NCI-H446 (cell line): Measurements from ENCODE around the gene ADAM8.
A peak's percentile ranks its signal among the peaks of the same experiment; 100 is the strongest.

Experiments
- DNase-seq, 2 experiments: peaks; one replicate each; lab custom pipeline; 2025; lab: John Stamatoyannopoulos, UW

Gene ADAM8

DNA sequence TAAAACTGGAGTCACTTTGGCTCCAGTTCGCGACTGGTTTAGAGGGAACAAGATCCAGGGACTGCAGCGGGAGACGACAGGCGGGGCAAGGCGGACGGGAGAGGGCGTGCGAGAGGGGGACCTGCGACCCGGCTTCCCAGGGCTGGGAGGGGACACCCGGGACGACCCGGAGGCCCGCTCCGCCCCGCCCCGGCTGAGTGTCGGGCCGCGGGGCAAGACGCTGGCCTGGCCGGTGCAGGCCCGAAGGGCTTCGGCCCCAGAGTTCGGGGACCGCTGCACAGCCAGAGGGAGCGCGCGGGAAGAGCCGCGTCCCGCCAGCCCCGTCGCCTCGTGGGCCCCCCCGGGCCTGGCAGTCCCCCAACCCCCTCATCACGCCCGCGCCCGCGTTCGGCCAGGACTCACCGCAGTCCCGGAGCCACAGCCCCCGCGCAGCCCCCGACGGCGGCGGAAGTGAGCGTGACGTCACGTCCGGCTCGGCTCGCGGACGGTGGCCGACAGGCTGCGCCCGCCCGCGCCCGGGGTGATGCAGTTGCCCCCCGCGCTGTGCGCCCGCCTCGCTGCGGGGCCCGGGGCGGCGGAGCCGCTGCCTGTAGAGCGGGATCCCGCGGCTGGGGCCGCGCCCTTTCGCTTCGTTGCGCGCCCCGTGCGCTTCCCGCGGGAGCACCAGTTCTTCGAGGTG, 31.9 kb upstream of the ADAM8 start, which contains the start of the genes TUBGCP2 and ZNF511:
TUBGCP2 (minus strand) TSS at position 452 of the 679 bp plus-strand sequence. CDS start 5,931 bp downstream, outside the sequence.
ZNF511 (plus strand) TSS at position 494 of the 679 bp plus-strand sequence; CDS start at position 524, 30 bp downstream.
- DNase-seq = peak in 1 of 2 experiments; percentile 78

DNA sequence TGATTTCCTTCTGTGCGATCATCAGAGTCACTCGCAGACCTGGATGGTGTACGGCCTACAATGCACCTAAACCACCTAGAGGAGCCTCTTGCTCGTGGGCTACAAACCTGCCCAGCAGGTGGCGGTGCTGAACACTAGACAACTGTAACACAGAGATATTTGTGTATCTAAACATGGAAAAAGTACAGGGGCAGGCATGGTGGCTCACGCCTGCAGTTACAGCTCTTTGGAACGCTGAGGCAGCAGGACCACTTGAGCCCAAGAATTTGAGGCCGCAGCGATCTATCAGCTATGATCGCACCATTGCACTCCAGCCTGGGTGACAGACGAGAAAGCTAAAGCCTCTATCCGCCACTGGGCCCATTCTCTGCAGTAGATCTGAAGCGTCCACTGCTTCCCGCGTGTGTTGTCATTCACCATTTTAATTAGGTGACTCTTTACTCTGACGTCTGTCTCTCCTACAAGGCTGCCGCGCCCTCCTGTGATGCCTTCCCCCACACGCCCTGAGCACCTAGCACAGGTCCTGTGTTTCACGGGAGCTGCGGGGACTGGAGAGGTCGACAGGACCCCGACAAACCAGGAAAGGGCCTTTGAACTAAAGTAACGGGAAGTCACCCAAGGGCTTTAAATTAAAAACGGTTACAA, 31.2 kb upstream of the ADAM8 start:
- DNase-seq = no peak

DNA sequence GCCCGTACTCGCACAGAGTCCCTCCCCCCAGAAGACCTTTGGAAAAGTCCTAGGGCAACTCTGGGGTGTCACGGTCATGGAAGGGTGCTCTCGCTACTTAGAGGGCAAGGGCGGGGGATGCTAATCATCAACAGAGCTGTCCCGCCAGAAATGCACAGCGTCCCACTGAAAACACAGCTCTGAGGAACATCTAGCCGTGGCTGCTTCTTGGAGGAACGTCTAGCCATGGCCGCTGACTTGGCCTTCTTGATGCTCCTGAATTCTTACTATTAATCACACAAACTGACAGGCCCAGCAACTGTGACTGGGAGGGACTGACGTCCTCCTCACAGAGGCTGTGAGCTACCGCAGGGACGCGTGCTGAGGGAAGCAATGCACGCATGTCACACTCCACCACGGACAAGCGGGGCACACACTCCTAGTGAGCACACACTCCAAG, 30.3 kb upstream of the ADAM8 start:
- no peak for DNase-seq

DNA sequence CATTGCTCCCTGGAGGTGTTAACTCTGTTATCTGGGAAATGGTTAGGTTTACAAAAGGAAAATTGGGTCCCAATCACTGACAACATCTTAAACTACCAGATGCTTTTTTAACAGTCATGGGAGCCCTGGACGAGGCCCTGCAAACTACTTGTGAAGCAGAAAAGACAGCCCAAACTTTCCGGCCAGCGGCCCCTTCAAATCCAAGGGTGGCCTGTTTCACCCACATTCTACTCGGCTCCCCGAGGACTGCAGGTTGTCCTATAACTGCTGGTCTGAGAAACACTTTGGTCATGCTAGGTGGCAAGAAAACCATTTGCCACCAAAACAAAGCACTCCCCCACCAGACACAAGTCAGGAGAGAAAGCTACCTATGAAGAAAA, 29.4 kb upstream of the ADAM8 start:
- DNase-seq = no peak

DNA sequence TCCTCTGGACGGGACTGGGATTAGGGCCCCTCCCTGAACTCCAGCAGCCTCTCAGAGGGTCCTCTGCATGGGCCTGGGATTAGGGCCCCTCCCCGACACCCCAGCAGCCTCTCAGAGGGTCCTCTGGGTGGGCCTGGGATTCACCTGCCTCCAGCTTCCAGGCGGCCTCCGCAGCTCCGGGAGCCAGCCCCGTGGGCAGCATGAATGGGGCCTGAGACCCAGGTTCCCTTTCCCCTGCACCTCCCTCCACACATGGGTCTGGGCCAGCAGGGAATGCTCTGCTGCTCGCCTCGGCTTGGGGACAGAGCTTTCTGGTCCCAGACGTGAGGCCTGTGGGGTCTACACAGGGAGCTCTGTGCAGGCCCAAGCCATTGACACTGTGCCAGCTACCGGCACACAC, 26.5 kb upstream of the ADAM8 start:
- DNase-seq = no peak

DNA sequence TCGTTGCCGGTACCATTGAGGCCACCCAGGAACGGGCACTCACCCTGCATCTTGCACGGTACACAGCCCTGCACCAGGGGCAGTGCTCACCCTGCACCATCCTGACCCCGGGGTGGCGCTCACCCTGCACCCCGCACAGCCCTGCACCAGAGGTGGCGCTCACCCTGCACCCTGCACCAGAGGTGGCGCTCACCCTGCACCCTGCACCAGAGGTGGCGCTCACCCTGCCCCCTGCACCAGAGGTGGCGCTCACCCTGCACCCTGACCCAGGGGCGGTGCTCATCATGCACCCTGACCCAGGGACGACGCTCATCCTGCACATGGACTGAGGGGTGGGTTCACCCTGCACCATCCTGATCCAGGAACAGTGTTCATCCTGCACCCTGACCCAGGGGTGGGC, 25.6 kb upstream of the ADAM8 start:
- DNase-seq = no peak

DNA sequence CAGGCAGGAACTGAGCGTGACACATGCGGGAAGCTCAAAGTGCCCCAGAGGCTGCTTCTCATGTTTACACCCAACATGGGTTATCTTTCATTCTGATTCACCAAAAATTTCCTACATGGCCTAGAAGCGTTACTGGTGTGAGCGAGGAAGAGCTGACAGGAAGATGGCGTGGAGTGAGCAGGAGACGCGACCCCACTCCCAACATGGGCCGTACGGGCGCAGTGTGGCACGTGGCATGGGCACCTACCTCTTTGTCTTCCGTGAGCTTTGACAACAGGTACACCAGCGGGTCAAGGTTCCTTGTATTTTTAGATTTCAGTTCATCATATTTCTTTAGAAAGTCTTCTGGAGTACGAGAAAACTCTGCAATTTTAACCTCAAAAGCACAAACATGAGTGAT, 23.1 kb upstream of the ADAM8 start:
- no peak for DNase-seq

DNA sequence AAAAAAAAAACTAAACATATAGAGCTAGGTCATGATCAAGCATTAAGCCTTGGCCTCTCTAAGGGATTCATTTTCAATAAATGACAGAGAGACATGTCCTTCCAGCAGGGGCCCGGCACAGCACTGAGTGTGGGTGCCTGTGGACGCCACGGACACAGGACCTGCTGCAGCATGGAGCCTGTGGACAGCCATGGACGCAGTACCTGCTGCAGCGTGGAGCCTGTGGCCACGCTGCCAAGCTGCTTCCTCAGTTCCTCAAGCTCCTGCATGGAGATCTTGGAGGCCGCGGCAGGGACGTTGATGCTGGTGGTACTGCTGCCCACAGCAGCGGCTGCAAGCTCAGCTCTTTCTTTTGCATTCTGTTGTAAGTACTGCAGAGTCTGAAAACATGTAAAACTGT, 22.6 kb upstream of the ADAM8 start:
- DNase-seq = no peak

DNA sequence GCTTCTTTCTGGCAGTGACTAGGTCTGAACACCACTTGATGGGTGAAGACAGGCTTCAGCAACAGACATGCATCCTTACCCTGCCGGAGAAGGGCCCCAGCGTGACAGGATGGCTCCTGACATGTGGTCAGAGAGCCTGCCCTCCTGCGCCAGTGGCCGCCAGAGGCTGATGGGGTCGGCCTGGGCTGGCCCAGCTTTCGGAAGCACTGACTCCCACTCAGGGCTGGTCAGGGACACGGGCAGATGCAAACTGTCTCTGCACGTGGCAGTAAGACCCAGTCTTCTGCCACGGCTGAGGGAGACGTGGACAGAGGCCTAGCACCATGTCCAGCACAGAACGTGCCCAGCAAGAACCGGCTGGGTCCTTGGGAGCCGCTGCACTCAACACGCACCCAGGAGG, 21.8 kb upstream of the ADAM8 start:
- no peak for DNase-seq

DNA sequence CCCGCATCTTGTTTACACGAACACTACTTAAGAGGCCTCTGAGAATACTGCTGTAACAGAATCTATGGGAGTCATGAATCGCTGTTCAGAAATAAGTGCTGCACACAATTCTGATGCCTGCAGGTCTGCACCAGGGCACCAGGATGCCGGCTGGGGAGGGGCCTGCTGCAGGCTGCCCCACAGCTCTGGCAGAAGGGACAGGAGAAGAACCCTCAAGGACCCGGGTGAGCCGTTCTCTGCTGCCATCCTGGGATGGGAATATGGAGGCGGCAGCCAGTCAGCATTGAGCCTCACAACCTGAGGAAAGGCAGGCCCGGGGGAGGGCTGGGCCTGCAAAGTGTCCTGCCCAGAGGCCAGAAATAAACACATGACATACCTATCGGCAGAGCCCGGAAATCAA, 20.8 kb upstream of the ADAM8 start:
- no peak for DNase-seq

DNA sequence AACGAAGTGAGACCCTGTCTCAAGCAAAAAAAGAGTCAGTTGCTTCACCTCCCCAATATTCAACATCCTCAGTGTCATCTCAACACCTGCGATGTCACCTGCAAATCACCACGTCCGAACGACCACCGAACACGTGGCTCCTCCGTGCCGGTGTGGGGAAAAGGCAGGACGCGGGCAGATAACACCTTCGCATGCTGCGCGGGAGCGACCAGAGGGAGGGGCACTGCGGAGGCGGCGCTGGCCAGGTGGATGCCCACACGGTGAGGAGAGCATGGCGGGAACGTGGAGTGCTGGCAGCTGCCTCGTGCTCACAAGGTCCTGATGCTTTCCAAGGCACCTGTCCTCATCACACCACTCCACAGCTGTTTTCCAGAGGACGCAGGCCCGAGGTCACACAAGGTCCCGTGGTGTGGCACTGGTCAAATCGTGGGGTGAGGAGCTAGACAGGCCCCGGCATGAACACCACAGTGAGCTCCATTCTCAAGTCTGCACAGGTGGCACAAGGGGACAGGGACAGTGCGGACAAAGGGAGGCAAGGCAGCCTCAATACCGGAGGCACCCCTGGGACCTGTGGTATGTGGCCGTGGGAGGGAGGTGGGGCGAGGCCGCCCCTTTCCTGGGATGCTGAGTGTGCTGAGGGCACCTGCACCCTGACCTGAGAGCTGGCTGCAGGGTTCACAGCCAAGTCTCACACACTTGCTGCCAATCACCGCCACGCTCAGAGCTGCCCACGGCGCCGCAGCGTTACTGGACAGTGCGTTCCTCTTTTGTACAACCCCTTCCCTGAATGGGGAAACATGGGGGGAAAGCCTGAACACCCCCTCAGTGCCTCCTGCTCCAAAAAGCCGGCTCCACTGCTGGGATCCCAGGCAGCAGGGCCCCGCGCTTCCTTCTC, 19.0 kb upstream of the ADAM8 start:
- no peak for DNase-seq

DNA sequence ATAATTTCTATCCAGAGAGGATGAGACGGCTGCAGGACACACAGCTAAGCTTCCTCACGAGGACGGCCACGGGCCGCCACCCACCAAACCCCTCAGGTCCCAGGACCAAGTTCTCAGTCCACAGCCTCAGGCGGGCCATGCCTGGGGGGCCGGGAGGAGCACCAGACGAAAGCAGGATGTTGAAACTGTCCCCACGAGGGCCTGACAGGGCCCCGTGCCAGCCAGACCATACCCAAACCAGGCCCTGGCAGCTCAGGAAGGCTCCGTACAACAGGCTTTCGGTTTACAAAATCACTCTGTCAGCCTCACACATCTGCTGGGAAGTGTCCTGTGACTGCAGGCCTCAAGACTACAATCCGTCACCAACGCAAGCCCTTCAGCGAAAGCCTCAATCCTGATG, 17.5 kb upstream of the ADAM8 start:
- no peak for DNase-seq

DNA sequence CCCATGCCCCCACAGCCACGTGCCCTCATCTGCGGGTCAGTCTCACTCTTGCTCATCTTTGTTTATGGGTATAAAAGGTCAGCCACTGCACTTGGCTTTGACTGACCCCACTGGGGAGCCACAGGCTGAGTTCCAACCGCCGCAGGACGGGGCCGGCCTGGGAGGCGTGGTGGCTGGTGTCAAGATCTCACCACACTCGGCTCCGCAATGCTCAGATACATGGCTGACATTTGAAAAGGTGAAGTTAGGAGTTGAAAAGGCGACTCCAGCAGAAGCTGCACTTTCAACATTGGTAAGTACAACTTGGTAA, 17.1 kb upstream of the ADAM8 start:
- DNase-seq = no peak

DNA sequence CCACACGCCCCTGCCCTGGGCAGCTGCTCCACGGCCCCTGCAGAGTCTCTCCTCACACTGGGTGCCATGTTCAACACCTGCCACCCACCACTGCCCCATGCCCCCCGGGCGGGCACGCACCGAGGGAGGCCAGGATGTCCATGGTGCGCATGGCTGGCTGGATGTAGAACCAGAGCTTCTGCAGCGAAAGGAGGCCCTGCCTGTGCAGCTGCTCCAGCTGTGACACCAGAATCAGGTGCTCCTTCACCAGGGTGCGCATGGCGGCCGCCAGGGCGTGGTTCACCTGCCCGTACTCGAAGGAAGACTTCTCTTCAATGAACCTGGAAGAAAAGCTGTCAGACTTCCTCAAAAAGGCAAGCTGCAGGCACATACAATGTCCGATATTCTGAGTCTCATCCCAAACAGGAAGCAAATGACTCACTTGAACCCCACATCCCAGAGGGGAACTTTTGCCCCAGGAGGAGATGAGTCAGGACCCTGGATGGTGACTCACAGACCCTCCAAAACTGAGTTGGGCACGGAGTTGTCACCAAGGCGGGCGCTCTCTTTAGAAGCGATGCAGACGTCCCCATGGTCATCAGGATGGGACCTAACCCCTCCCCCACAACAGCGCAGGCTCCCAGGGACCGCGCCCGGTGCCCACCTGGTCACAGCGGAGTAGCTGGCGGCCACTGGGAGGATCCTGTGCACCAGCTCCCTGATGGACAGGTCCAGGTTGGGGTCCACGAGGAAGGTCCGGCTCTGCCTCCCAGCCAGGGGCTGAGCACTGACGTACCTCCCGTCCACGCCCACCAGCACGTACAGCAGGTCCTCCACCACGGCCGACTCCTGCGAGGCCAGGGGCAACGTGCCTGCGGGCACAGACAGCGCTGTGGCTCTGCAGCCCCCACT, 16.5 kb upstream of the ADAM8 start:
- DNase-seq = no peak

DNA sequence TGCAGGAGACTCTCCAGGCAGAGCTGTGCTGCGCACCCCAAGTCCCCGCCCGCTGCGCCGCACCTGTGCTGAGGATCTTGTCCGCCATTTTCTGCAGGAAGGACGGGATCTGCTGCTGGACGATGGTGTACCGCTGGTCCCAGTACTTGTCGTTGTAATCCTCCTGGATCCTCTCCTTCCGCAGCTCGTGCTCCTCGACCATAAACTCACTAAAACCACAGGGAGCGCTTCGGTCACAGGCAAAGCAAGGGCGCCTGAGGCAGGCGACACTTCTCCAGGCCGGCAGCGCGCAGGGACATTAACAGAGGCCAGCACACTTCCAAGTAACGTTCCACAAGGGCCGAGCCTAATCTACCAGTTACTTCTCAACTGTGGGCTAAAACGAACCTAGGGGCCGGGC, 13.1 kb upstream of the ADAM8 start:
- DNase-seq = no peak

DNA sequence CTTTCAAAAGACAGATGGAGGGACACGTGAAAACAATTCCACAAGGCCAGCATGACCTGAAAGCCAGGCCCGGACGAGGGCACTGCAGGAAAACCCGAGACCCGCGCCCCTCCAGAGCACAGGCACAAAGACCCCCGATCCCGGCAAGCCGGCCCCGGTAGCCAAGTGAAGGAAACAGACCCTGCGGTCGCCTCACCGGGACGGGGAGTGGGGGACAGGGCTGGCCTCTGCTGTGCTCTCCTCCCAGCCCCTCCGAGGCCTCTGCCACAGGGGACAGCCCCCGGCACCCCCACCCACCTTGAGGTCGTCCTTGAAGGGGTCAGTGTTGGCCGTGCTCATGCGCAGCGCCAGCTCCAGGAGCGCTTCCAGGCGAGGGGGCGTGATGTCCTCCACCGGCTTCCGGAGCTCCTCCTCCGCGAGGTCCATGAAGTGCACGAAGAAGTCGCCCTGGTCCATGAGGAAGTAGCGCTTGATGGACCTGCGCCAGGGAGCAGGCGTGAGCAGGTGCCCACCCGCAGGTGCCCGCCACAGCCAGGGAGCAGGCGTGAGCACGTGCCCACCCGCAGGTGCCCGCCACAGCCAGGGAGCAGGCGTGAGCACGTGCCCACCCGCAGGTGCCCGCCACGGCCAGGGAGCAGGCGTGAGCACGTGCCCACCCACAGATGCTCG, 11.3 kb upstream of the ADAM8 start:
- no peak for DNase-seq

DNA sequence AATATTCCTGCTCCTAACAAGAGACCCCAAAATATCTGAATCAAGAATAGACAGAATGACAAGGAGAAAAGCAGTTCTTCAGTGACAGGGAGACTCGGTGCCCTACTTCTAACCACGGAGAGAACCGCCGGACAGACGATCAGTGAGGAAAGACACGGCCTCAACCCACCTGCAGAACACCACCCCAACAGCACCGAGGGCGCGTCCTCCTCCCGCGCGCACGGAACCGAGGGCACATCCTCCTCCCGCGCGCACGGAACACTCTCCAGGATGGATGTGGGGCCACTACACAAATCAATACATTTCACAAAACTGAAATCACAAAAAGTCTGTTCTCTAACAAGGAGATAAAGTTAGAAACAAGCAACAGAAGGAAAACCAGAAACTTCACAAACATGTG, 9.7 kb upstream of the ADAM8 start:
- DNase-seq = no peak

DNA sequence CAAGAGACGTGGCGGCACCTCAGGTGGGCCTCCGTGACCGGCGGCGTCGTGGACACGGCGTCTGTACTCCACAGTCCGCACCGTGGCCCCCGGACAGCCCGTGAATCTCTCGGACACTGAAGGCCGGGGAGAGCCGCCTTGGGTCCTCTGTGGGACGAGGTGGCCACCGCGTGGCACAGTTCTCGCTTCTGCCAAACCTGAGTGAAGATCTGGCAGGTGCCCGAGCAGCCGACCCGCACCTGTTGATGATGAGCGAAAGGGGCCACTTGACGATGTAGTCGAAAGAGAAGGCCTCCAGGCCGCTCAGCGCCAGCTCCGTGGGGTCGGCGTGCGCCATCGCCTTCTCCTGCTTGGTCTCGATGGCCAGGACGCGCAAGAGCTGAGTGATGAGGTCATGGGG, 8.5 kb upstream of the ADAM8 start:
- DNase-seq = no peak

DNA sequence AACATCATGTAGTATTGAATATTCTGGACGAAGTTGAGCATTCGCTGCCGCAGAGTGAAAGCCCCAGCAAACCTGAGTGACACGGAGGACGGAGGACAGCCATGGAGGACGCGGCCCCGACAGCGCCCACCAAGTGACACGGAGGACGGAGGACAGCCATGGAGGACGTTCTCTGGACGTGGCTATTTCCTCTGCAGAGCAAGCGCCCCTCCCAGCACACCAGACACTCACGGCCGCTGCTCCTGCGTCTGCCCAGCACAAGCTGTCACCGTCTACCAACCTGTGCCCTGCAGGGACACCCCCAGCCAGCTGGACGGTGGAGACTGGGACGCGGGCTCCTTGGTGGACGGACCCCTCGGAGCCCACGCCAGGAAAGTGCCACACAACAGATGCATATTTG, 7.3 kb upstream of the ADAM8 start:
- DNase-seq = no peak

DNA sequence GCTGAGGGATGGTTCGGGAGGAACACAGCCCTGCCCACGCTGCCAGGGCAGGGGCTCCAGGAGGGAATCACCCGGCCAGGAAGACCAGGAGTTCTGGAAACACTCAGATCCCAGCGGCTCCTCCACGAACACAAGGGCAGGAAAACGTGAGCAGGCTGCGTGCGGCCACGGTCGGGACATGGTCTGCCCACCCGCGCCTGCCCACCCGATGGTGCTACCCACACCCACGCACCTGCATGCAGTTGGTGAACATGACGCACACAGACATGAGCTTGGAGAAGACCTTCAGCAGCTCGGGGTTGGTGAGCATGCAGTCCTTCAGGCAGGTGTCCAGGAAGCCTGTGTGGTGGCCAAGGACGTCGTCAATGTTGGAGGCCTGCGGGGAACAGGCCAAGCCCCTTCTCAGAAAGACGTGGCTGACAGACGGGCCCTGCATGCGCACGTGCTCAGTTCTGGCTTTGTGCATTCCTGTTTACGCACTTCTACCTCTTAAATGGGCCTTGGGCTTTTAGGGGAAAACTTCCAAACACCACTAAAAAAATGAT, 6.2 kb upstream of the ADAM8 start:
- DNase-seq = no peak
